Placental pericyte (primary cell): Measurements from ENCODE around the gene SMTNL1. TPM values are rescaled to one million over a fixed set of nuclear protein-coding genes. Genes with fewer than 3 reads are reported as not detected.

ENCODE experiments used
- small RNA-seq: library from RNA; depleted of rRNA; stranded (forward); fragments of <200 nt; gene quantifications from one replicate; pipeline ENCODE3, GENCODE V24; 2012; ENCODE audit warnings: low replicate concordance
- total RNA-seq: library from RNA; depleted of rRNA; stranded (reverse); fragments of >200 nt; gene quantifications from 2 replicates; pipeline ENCODE4 v1.2.3, GENCODE V29; 2012

Gene SMTNL1
- not detected in 2 replicates for total RNA-seq

DNA sequence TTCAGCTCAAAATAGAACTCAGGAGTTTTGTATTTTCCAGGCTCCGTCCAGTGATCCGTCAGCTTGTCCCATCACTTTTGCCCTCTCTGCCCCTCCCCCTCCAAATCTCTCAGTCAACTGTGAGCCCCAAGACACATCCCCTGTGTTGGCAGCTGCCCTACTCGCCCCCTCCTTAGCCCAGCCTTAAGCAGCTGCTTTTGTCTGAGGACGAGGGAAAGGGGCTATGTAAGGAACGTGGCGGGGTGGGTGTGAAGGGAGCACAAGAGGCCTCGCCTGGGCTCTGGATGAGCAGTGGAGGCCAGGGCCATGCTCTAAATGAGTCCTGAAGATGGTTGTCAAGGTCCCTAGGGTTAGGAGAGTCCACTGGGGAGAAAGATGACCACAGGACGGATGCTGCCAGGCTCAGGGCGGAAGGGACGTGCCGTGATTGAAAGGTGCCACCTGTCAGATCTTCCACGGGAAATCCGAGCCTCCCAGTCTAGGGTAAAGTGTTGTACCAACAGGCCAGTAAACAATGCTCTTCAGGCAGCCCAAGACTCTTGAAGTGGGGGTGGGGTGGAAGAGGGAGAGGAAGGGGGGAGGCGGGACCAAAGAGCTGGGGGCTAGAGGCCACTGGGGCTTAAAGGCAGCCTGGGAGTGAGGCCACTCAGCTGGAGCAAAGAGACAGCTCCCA, at the start of gene SMTNL1:
Gene SMTNL1 (plus strand): TSS at position 649 of the 673 bp plus-strand sequence. CDS start 5,048 bp downstream, outside the sequence.

GRCh38 chr11:57515332-57516060, 21.9 kb upstream of the SMTNL1 start, which contains the start of gene SLC43A1:
TSS of gene SLC43A1 (minus strand) at chr11:57515702. CDS start at chr11:57514111, 1,591 bp downstream.

GRCh38 chr11:57530596-57531507, 6.5 kb upstream of the SMTNL1 start, which contains the start of gene TIMM10:
TSS of gene TIMM10 (minus strand) at chr11:57530754. CDS start at chr11:57530189, 565 bp downstream.

GRCh38 chr11:57567515-57568329, 30.3 kb downstream of the SMTNL1 start, which contains the start of gene UBE2L6:
TSS of gene UBE2L6 (minus strand) at chr11:57567672. CDS start at chr11:57567611, 61 bp downstream.

GRCh38 chr11:57597461-57597915, 60.1 kb downstream of the SMTNL1 start, which contains the start of gene SERPING1:
TSS of gene SERPING1 (plus strand) at chr11:57597685. CDS start at chr11:57598271, 586 bp downstream.

Small RNAs within 50 kb of the gene (small RNA-seq; reads per million reads assigned to genes)
- not detected for gene RN7SL605P

Other genes with a start within 250 kb of the SMTNL1 start
- 76.8 and 95.2 TPM in 2 replicates for gene TNKS1BP1, start 212.6 kb upstream of the SMTNL1 start, total RNA-seq
- 89.5 and 116 TPM in 2 replicates for gene SSRP1, start 201.7 kb upstream of the SMTNL1 start, total RNA-seq
- not detected in 2 replicates for gene P2RX3, start 199.2 kb upstream of the SMTNL1 start, total RNA-seq
- not detected in 2 replicates for gene PRG3, start 156.4 kb upstream of the SMTNL1 start, total RNA-seq
- gene PRG2, start 146.9 kb upstream of the SMTNL1 start, total RNA-seq, result 0.14 TPM in 1 of 2 replicates, not detected in the other
- 40.2 and 70.2 TPM in 2 replicates for gene SLC43A3, start 110.5 kb upstream of the SMTNL1 start, total RNA-seq
- gene RTN4RL2, start 77.1 kb upstream of the SMTNL1 start, total RNA-seq, result under 0.01 TPM in 1 of 2 replicates, not detected in the other
- gene SLC43A1, start 21.9 kb upstream of the SMTNL1 start, total RNA-seq, result 13.2 and 34.4 TPM in 2 replicates
- gene TIMM10, start 6.8 kb upstream of the SMTNL1 start, total RNA-seq, result 22.1 and 27.9 TPM in 2 replicates
- gene UBE2L6, start 30.1 kb downstream of the SMTNL1 start, total RNA-seq, result 39.4 and 57.1 TPM in 2 replicates
- 1.6 and 16.4 TPM in 2 replicates for gene SERPING1, start 60.1 kb downstream of the SMTNL1 start, total RNA-seq
- gene YPEL4, start 112.3 kb downstream of the SMTNL1 start, total RNA-seq, result 0.14 TPM in 1 of 2 replicates, not detected in the other
- gene CLP1, start 120.2 kb downstream of the SMTNL1 start, total RNA-seq, result 16.0 and 25.8 TPM in 2 replicates
- 56.7 and 77.9 TPM in 2 replicates for gene ZDHHC5, start 130.5 kb downstream of the SMTNL1 start, total RNA-seq
- gene MED19, start 174.6 kb downstream of the SMTNL1 start, total RNA-seq, result 10.3 and 15.3 TPM in 2 replicates
- 88.0 and 89.0 TPM in 2 replicates for gene TMX2, start 175.0 kb downstream of the SMTNL1 start, total RNA-seq
- 56.7 and 79.7 TPM in 2 replicates for gene SELENOH, start 203.9 kb downstream of the SMTNL1 start, total RNA-seq
- gene BTBD18, start 214.2 kb downstream of the SMTNL1 start, total RNA-seq, result not detected in 2 replicates
- 108 and 195 TPM in 2 replicates for gene CTNND1, start 224.2 kb downstream of the SMTNL1 start, total RNA-seq